Endothelial cell of umbilical vein (primary cell): ENCODE measurements around the gene SCN5A. TPM values are rescaled to one million over a fixed set of nuclear protein-coding genes. Genes with fewer than 3 reads are reported as not detected.

Experiments used
- BruUV-seq: library from RNA; stranded (reverse); fragments of 400-500 nt; replicated peaks from 2 replicates; lab custom pipeline; 2021; lab: Mats Ljungman, UMichigan
- CTCF ChIA-PET: fragments of 300-600, 350-600 bp; sonication (Branson Sonifier 250); formaldehyde crosslinking; loops from one replicate; lab custom pipeline; 2021; ENCODE audit warnings: antibody characterized with exemption, inconsistent platforms; lab: Charles Lee
- POLR2A ChIA-PET: fragments of 300-600, 350-600 bp; sonication (Branson Sonifier 250); formaldehyde crosslinking; loops from one replicate; lab custom pipeline; 2021; ENCODE audit warnings: antibody characterized with exemption, inconsistent platforms; lab: Charles Lee
- DNase-seq: peaks from one replicate; pipeline ENCODE4 v3.0.0-alpha.2; 2011; ENCODE audit warnings: low read depth, low spot score
- FAIRE-seq: peaks from 2 replicates; lab custom pipeline; 2011; peaks lifted over from hg19 to GRCh38; lab: Jason Lieb, UNC
- H2AFZ ChIP-seq: 2 replicates; pipeline ENCODE4 v1.6.0; 2012; ENCODE audit warnings: low read depth, low read length, control low read depth, inconsistent platforms
- H3K27ac ChIP-seq: 2 replicates; pipeline ENCODE4 v1.5.1; 2011; ENCODE audit warnings: low read depth, mild to moderate bottlenecking, control low read depth, low read length, moderate library complexity; ENCODE audit not compliant: insufficient read depth
- H3K27me3 ChIP-seq, 2 experiments: 2 replicates each; pipeline versions ENCODE4 v1.6.0 to v1.6.1; 2011; ENCODE audit warnings: low read length in 2 of 2, mixed read lengths in 1 of 2; ENCODE audit not compliant: control insufficient read depth in 2 of 2, insufficient read depth in 2 of 2
- H3K36me3 ChIP-seq, 2 experiments: 2 replicates in 1 of 2; 3 replicates in 1 of 2; pipeline ENCODE4 v1.5.1; 2011; ENCODE audit warnings: low read length in 2 of 2, mild to moderate bottlenecking in 1 of 2, moderate library complexity in 1 of 2; ENCODE audit not compliant: control insufficient read depth in 2 of 2, insufficient read depth in 2 of 2; ENCODE audit errors: extremely low read depth in 1 of 2
- H3K4me1 ChIP-seq: 3 replicates; pipeline ENCODE4 v1.5.1; 2011; ENCODE audit warnings: mild to moderate bottlenecking, low read length; ENCODE audit not compliant: control insufficient read depth, insufficient read depth; ENCODE audit errors: extremely low read depth
- H3K4me2 ChIP-seq: 2 replicates; pipeline ENCODE4 v1.6.1; 2011; ENCODE audit warnings: low read length, control low read depth, mixed read lengths; ENCODE audit not compliant: insufficient read depth
- H3K4me3 ChIP-seq, 3 experiments: fragments of 200-600 bp in 1 of 3; sonication (generic), shearing (Covaris generic) in 1 of 3; replicated peaks in 1 of 3; 2 replicates each; pipeline ENCODE4 v1.5.1; 2011 to 2016; ENCODE audit warnings: control low read depth in 3 of 3, low read length in 3 of 3, mild to moderate bottlenecking in 2 of 3, inconsistent platforms in 1 of 3, low read depth in 1 of 3, moderate library complexity in 1 of 3; ENCODE audit not compliant: insufficient read depth in 1 of 3
- H3K79me2 ChIP-seq: 2 replicates; pipeline ENCODE4 v1.6.0; 2012; ENCODE audit warnings: low read length, inconsistent platforms; ENCODE audit not compliant: control insufficient read depth, insufficient read depth
- H3K9ac ChIP-seq: replicated peaks from 2 replicates; pipeline ENCODE3; 2011; ENCODE audit warnings: low read length, control low read depth; ENCODE audit not compliant: insufficient read depth; ENCODE audit errors: extremely low read depth
- H3K9me1 ChIP-seq: replicated peaks from 3 replicates; pipeline ENCODE4 v1.6.0; 2011; ENCODE audit warnings: mild to moderate bottlenecking, low read length; ENCODE audit not compliant: control insufficient read depth, insufficient read depth; ENCODE audit errors: extremely low read depth
- H3K9me3 ChIP-seq: replicated peaks from 2 replicates; pipeline ENCODE4 v1.5.1; 2012; ENCODE audit warnings: low read length, inconsistent platforms; ENCODE audit not compliant: control insufficient read depth, insufficient read depth
- H4K20me1 ChIP-seq: replicated peaks from 2 replicates; pipeline ENCODE3; 2011; ENCODE audit warnings: mild to moderate bottlenecking, low read length; ENCODE audit not compliant: control insufficient read depth, insufficient read depth; ENCODE audit errors: extremely low read depth
- CTCF ChIP-seq, 2 donors: IDR thresholded peaks; 1 replicate in 1 of 2; 2 replicates in 1 of 2; pipeline ENCODE4 v1.5.1; 2011; ENCODE audit warnings: low read length in 2 of 2, mild to moderate bottlenecking in 2 of 2, moderate library complexity in 2 of 2, control low read depth in 1 of 2, inconsistent platforms in 1 of 2, low read depth in 1 of 2; ENCODE audit not compliant: insufficient read depth in 1 of 2; ENCODE audit errors: extremely low read depth in 1 of 2
- EZH2 ChIP-seq: IDR thresholded peaks from 2 replicates; pipeline ENCODE4 v1.6.1; 2012; ENCODE audit warnings: borderline replicate concordance, low read depth, mild to moderate bottlenecking, moderate library complexity, low read length, inconsistent platforms; ENCODE audit not compliant: severe bottlenecking
- FOS ChIP-seq: IDR thresholded peaks from 2 replicates; pipeline ENCODE4 v1.6.1; 2011; ENCODE audit warnings: mild to moderate bottlenecking, low read length, moderate library complexity, borderline replicate concordance; ENCODE audit not compliant: insufficient read depth
- GATA2 ChIP-seq: IDR thresholded peaks from 2 replicates; pipeline ENCODE4 v1.7.0; 2011; ENCODE audit warnings: low read depth, mild to moderate bottlenecking, moderate library complexity, mixed read lengths, low read length; ENCODE audit not compliant: insufficient read length, insufficient read depth
- JUN ChIP-seq: IDR thresholded peaks from 2 replicates; pipeline ENCODE4 v1.6.1; 2011; ENCODE audit warnings: borderline replicate concordance, low read depth; ENCODE audit not compliant: insufficient read length, insufficient read depth
- MYC ChIP-seq: IDR thresholded peaks from one replicate; pipeline ENCODE4 v1.6.1; 2011; ENCODE audit warnings: mild to moderate bottlenecking, low read depth, low read length
- POLR2A ChIP-seq: IDR thresholded peaks from 2 replicates; pipeline ENCODE4 v1.6.1; 2012; ENCODE audit warnings: low read depth, mild to moderate bottlenecking, control low read depth, low read length
- POLR2AphosphoS5 ChIP-seq: IDR thresholded peaks from 2 replicates; pipeline ENCODE4 v1.6.1; 2012; ENCODE audit warnings: low read depth, mild to moderate bottlenecking, control low read depth, low read length, moderate library complexity; ENCODE audit not compliant: insufficient read depth
- dilution Hi-C: fragments of 300-500 bp; cut with MboI; formaldehyde crosslinking; loops from one replicate; pipeline ENCODE4 v1.15.0; 2019; ENCODE audit warnings: low sequenced_read_pairs; ENCODE audit not compliant: extremely low pct_ligation_motif_present
- intact Hi-C: fragments of 100-400 bp; cut with micrococcal nuclease; formaldehyde crosslinking; loops from one replicate; pipeline ENCODE4 v1.10.0; 2022
- polyA plus RNA-seq, 4 experiments: library from polyadenylated mRNA; depleted of rRNA in 3 of 4; stranded (reverse) in 3 of 4; unstranded in 1 of 4; fragments of >200 nt; gene quantifications; 2 replicates each; pipeline versions ENCODE4 v1.2.1 to v1.2.3, GENCODE V29; 2011 to 2012; ENCODE audit warnings: missing spikeins in 1 of 4
- total RNA-seq: library from RNA; stranded (reverse); gene quantifications from 2 replicates; pipeline ENCODE4 v1.2.3, GENCODE V29; 2021
- TF ChIP-seq, protein P1 (sequence below): IDR thresholded peaks from 2 replicates; pipeline ENCODE4 v1.6.1; 2011; ENCODE audit not compliant: insufficient read depth, insufficient read length

The SCN5A gene
- total and polyA plus RNA-seq, 2 donors (not counting 3 experiments of a cell fraction or from before 2014, with no cell fraction given) = 2.7 to 20.0 TPM

DNA sequence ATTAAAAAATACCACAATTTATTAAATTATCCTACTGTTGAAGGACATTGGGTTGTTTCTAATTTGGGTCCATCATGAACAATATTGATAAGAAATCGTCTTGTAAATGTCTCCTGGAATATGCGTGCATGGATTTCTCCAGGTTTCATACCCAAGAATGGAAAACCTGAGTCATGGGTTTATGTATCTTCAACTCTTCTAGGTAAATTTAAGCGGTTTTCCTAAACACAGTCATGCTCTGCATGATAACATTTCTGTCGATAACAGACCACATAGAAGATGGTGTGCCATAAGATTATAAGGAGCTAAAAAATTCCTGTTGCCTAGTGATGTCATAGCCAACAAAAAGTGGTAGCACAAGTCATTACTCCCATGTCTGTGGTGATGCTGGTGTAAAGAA lies 39.9 kb upstream of the SCN5A start:
- H3K36me3 ChIP-seq = no peaks in the 10 kb centered on the region
- no peak for DNase-seq
- no peaks in the 10 kb centered on the region for H3K79me2 ChIP-seq
- no peak overlapping the region for H3K4me3 ChIP-seq
- no peak overlapping the region for H3K27ac ChIP-seq
- no peak for FAIRE-seq
- ChIA-PET CTCF (interaction anchor here (1.0 to 2.3 kb wide), 14 partner anchors 17 to 310 kb away, joined by 3 to 42 read pairs (median 5); no protein-coding TSS in a partner anchor), POLR2A (no interaction called here)
- no peak overlapping the region for H3K9ac ChIP-seq
- H2AFZ ChIP-seq = no peak overlapping the region
- dilution Hi-C loops (no loop called here), intact Hi-C loops (loop anchor here (1.0 kb wide), 1 partner anchor 155 kb away; no protein-coding TSS in a partner anchor)
- no peaks in the 10 kb centered on the region for H3K9me3 ChIP-seq
- no peaks in the 10 kb centered on the region for H3K4me1 ChIP-seq
- no TSS peak for BruUV-seq
- TF ChIP-seq EZH2 = no peak
- no peak for TF ChIP-seq JUN
- TF ChIP-seq POLR2AphosphoS5 = no peak
- TF ChIP-seq, protein P1, sequence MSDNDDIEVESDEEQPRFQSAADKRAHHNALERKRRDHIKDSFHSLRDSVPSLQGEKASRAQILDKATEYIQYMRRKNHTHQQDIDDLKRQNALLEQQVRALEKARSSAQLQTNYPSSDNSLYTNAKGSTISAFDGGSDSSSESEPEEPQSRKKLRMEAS = no peak
- no peak for TF ChIP-seq FOS
- TF ChIP-seq GATA2 = no peak
- no peak for TF ChIP-seq POLR2A
- no peak for TF ChIP-seq CTCF (IDR thresholded peaks at IDR 0.05; ENCODE audit: extremely low read depth in 1 of 2, insufficient read depth in 1 of 2, low read depth in 1 of 2, low read length in 2 of 2)
- TF ChIP-seq MYC = no peak
- H3K9me1 ChIP-seq = no peaks in the 10 kb centered on the region
- no peaks in the 10 kb centered on the region for H4K20me1 ChIP-seq
- H3K27me3 ChIP-seq = no peaks in the 10 kb centered on the region
- no peak overlapping the region for H3K4me2 ChIP-seq
